H1 (cell line): ENCODE data around the gene ZNF2. TPM values are rescaled to one million over a fixed set of nuclear protein-coding genes. Genes with fewer than 3 reads are reported as not detected.

Experiments
- CTCF ChIA-PET: fragments of 300-600 bp; sonication (Branson Sonifier 250); formaldehyde crosslinking; loops from one replicate; lab custom pipeline; 2021; ENCODE audit not compliant: partially characterized antibody; lab: Charles Lee
- POLR2A ChIA-PET: fragments of 300-600 bp; sonication (Branson Sonifier 250); formaldehyde crosslinking; loops from one replicate; lab custom pipeline; 2021; ENCODE audit warnings: inconsistent platforms; ENCODE audit not compliant: partially characterized antibody; lab: Charles Lee
- DNase-seq, 2 experiments: peaks; one replicate each; pipeline versions ENCODE4 v3.0.0 to v3.0.0-alpha.2; 2010 to 2022; ENCODE audit warnings: low spot score in 2 of 2, low read depth in 1 of 2, mixed read lengths in 1 of 2
- FAIRE-seq: peaks from 2 replicates; lab custom pipeline; 2011; peaks lifted over from hg19 to GRCh38; lab: Jason Lieb, UNC
- H2AFZ ChIP-seq: 2 replicates; pipeline ENCODE4 v1.8.1; 2012; ENCODE audit warnings: low read length, inconsistent platforms
- H2AK5ac ChIP-seq: 2 replicates; pipeline ENCODE4 v1.6.1; 2013; ENCODE audit warnings: low read depth, low read length
- H2BK120ac ChIP-seq: replicated peaks from 2 replicates; pipeline ENCODE3; 2013; ENCODE audit warnings: low read depth, low read length, inconsistent platforms
- H2BK12ac ChIP-seq: 2 replicates; pipeline ENCODE4 v1.6.1; 2013; ENCODE audit warnings: low read depth, low read length
- H2BK15ac ChIP-seq: 2 replicates; pipeline ENCODE4 v1.6.1; 2013; ENCODE audit warnings: low read length
- H2BK20ac ChIP-seq: 2 replicates; pipeline ENCODE4 v1.6.1; 2013; ENCODE audit warnings: low read length
- H2BK5ac ChIP-seq: 2 replicates; pipeline ENCODE4 v1.6.1; 2013; ENCODE audit warnings: low read depth, low read length
- H3K14ac ChIP-seq: 2 replicates; pipeline ENCODE4 v1.6.1; 2013; ENCODE audit warnings: inconsistent platforms; ENCODE audit not compliant: insufficient read length
- H3K18ac ChIP-seq: 2 replicates; pipeline ENCODE4 v1.6.1; 2013; ENCODE audit warnings: low read length; ENCODE audit errors: extremely low read depth
- H3K23ac ChIP-seq: 2 replicates; pipeline ENCODE4 v1.6.1; 2013; ENCODE audit warnings: inconsistent platforms; ENCODE audit not compliant: insufficient read length
- H3K23me2 ChIP-seq: 2 replicates; pipeline ENCODE4 v1.6.1; 2013; ENCODE audit warnings: low read depth, low read length
- H3K27ac ChIP-seq: 2 replicates; pipeline ENCODE4 v1.6.1; 2011; ENCODE audit warnings: low read depth, low read length, inconsistent platforms
- H3K27me3 ChIP-seq, 4 experiments: replicated peaks in 1 of 4; 1 replicate in 1 of 4; 2 replicates in 3 of 4; pipeline versions ENCODE4 v1.6.1 to v1.8.1; 2011 to 2013; ENCODE audit warnings: low read length in 3 of 4, mild to moderate bottlenecking in 3 of 4, inconsistent platforms in 2 of 4, mixed read lengths in 2 of 4, moderate library complexity in 1 of 4; ENCODE audit not compliant: control insufficient read depth in 3 of 4, insufficient read depth in 3 of 4; ENCODE audit errors: extremely low read depth in 1 of 4
- H3K36me3 ChIP-seq, 4 experiments: 2 replicates each; pipeline versions ENCODE4 v1.6.1 to v1.8.1; 2011 to 2013; ENCODE audit warnings: mild to moderate bottlenecking in 4 of 4, low read length in 3 of 4, moderate library complexity in 2 of 4, control low read depth in 1 of 4, inconsistent platforms in 1 of 4; ENCODE audit not compliant: insufficient read depth in 4 of 4, control insufficient read depth in 2 of 4
- H3K4ac ChIP-seq: replicated peaks from 2 replicates; pipeline ENCODE3; 2013; ENCODE audit warnings: low read length, low read depth, mixed read lengths, inconsistent platforms; ENCODE audit not compliant: insufficient read length
- H3K4me1 ChIP-seq, 4 experiments: replicated peaks in 1 of 4; 1 replicate in 1 of 4; 2 replicates in 3 of 4; pipeline versions ENCODE4 v1.6.1 to v1.8.1; 2011 to 2013; ENCODE audit warnings: low read length in 3 of 4, inconsistent platforms in 2 of 4, mixed read lengths in 1 of 4; ENCODE audit not compliant: insufficient read depth in 4 of 4, control insufficient read depth in 3 of 4
- H3K4me2 ChIP-seq, 2 experiments: 2 replicates each; pipeline versions ENCODE4 v1.6.1 to v1.8.1; 2011 to 2013; ENCODE audit warnings: low read depth in 2 of 2, low read length in 2 of 2, control low read depth in 1 of 2, inconsistent platforms in 1 of 2, mild to moderate bottlenecking in 1 of 2; ENCODE audit not compliant: insufficient read depth in 1 of 2
- H3K4me3 ChIP-seq, 4 experiments: fragments of 200-600, 300-600 bp in 1 of 4; sonication (generic), shearing (Covaris generic), sonication (Bioruptor Twin) in 1 of 4; 2 replicates each; pipeline versions ENCODE4 v1.5.1 to v1.8.1; 2011 to 2016; ENCODE audit warnings: low read length in 4 of 4, low read depth in 3 of 4, control low read depth in 2 of 4, inconsistent platforms in 2 of 4, mild to moderate bottlenecking in 2 of 4, mixed read lengths in 1 of 4, moderate library complexity in 1 of 4; ENCODE audit not compliant: insufficient read depth in 2 of 4; ENCODE audit errors: extremely low read depth in 1 of 4
- H3K56ac ChIP-seq: replicated peaks from 2 replicates; pipeline ENCODE3; 2013; ENCODE audit warnings: low read depth, mild to moderate bottlenecking, mixed read lengths, low read length, inconsistent platforms; ENCODE audit not compliant: insufficient read length
- H3K79me1 ChIP-seq: 2 replicates; pipeline ENCODE4 v1.6.1; 2013; ENCODE audit warnings: low read depth, low read length, control low read depth
- H3K79me2 ChIP-seq, 2 experiments: 2 replicates each; pipeline versions ENCODE4 v1.6.1 to v1.8.1; 2012 to 2013; ENCODE audit warnings: low read length in 2 of 2, mild to moderate bottlenecking in 2 of 2, inconsistent platforms in 1 of 2; ENCODE audit not compliant: insufficient read depth in 2 of 2, control insufficient read depth in 1 of 2
- H3K9ac ChIP-seq, 4 experiments: replicated peaks in 1 of 4; 1 replicate in 1 of 4; 2 replicates in 3 of 4; pipeline versions ENCODE4 v1.6.1 to v1.8.1; 2011 to 2013; ENCODE audit warnings: low read depth in 3 of 4, low read length in 3 of 4, control low read depth in 2 of 4, mild to moderate bottlenecking in 2 of 4, moderate library complexity in 2 of 4, inconsistent platforms in 1 of 4; ENCODE audit errors: extremely low read depth in 1 of 4
- H3K9me3 ChIP-seq, 2 experiments: 2 replicates each; pipeline versions ENCODE4 v1.6.1 to v1.8.1; 2012 to 2013; ENCODE audit warnings: mild to moderate bottlenecking in 2 of 2, moderate library complexity in 2 of 2, control low read depth in 1 of 2, inconsistent platforms in 1 of 2, low read depth in 1 of 2, low read length in 1 of 2, mixed read lengths in 1 of 2; ENCODE audit not compliant: insufficient read depth in 2 of 2
- H4K20me1 ChIP-seq, 2 experiments: replicated peaks in 1 of 2; 2 replicates each; pipeline versions ENCODE3 to v1.8.1; 2011 to 2013; ENCODE audit warnings: inconsistent platforms in 2 of 2, low read length in 2 of 2, mild to moderate bottlenecking in 1 of 2; ENCODE audit not compliant: insufficient read depth in 2 of 2, control insufficient read depth in 1 of 2
- H4K5ac ChIP-seq: 2 replicates; pipeline ENCODE4 v1.6.1; 2013; ENCODE audit warnings: low read length, low read depth, mixed read lengths, inconsistent platforms; ENCODE audit not compliant: insufficient read length
- H4K8ac ChIP-seq: 2 replicates; pipeline ENCODE4 v1.8.0; 2013; ENCODE audit warnings: mild to moderate bottlenecking, moderate library complexity, low read length, inconsistent platforms; ENCODE audit not compliant: insufficient read depth; ENCODE audit errors: extremely low read depth
- H4K91ac ChIP-seq: replicated peaks from 2 replicates; pipeline ENCODE3; 2013; ENCODE audit warnings: low read length, mixed read lengths, inconsistent platforms; ENCODE audit not compliant: insufficient read length
- ATF2 ChIP-seq: IDR thresholded peaks from 2 replicates; pipeline ENCODE4 v1.6.1; 2012; ENCODE audit warnings: low read length, inconsistent platforms
- CBX5 ChIP-seq: fragments of 300-800, 300-1000 bp; sonication (generic); IDR thresholded peaks from 2 replicates; pipeline ENCODE4 v1.7.1; 2016; ENCODE audit warnings: antibody characterized with exemption, low read length, low read depth
- CHD2 ChIP-seq: IDR thresholded peaks from 2 replicates; pipeline ENCODE4 v1.6.1; 2012; ENCODE audit warnings: low read length, improper control_type of control experiment
- CTBP2 ChIP-seq: IDR thresholded peaks from 2 replicates; pipeline ENCODE4 v1.7.0; 2011; ENCODE audit warnings: borderline replicate concordance, mild to moderate bottlenecking, moderate library complexity, mixed read lengths, low read length; ENCODE audit not compliant: insufficient read depth, insufficient read length
- EGR1 ChIP-seq: IDR thresholded peaks from 2 replicates; pipeline ENCODE4 v1.6.1; 2011; ENCODE audit warnings: low read depth, low read length, borderline replicate concordance
- EZH2 ChIP-seq: fragments of 200-600 bp; sonication (generic); IDR thresholded peaks from 2 replicates; pipeline ENCODE4 v1.7.1; 2012; ENCODE audit warnings: low read depth, mild to moderate bottlenecking, moderate library complexity, low read length, inconsistent platforms; ENCODE audit not compliant: severe bottlenecking
- HDAC2 ChIP-seq, 2 experiments: fragments of 300-600 bp in 1 of 2; sonication (generic) in 1 of 2; IDR thresholded peaks; 2 replicates each; pipeline ENCODE4 v1.6.1; 2011 to 2012; ENCODE audit warnings: low read depth in 2 of 2, low read length in 2 of 2, mild to moderate bottlenecking in 2 of 2, moderate library complexity in 2 of 2, borderline replicate concordance in 1 of 2, inconsistent platforms in 1 of 2
- NRF1 ChIP-seq: IDR thresholded peaks from 2 replicates; pipeline ENCODE4 v1.6.1; 2011; ENCODE audit warnings: mild to moderate bottlenecking, low read depth, low read length, improper control_type of control experiment
- SIN3A ChIP-seq, 2 experiments: IDR thresholded peaks in 1 of 2; conservative IDR thresholded peaks in 1 of 2; 2 replicates each; pipeline ENCODE4 v1.6.1; 2011 to 2012; ENCODE audit warnings: low read length in 2 of 2, improper control_type of control experiment in 1 of 2, low read depth in 1 of 2, mild to moderate bottlenecking in 1 of 2
- TEAD4 ChIP-seq: IDR thresholded peaks from 2 replicates; pipeline ENCODE4 v1.6.1; 2012; ENCODE audit warnings: low read depth, low read length, inconsistent platforms, mixed read lengths
- WGBS, 2 experiments: shearing (Covaris generic) in 1 of 2; methylation state at CpG; one replicate each; pipeline versions ENCODE4 v1.1.6 to v1.1.7; 2013 to 2015; ENCODE audit warnings: low lambda C conversion rate in 2 of 2, mixed read lengths in 2 of 2, inconsistent platforms in 1 of 2, low coverage in 1 of 2, missing lambda C conversion rate in 1 of 2; ENCODE audit not compliant: insufficient replicate concordance in 2 of 2, insufficient coverage in 1 of 2, insufficient read length in 1 of 2; ENCODE audit errors: extremely low coverage in 1 of 2, missing lambda C conversion rate in 1 of 2; 5-methylcytosine and 5-hydroxymethylcytosine counted together
- polyA plus RNA-seq, 7 experiments: library from polyadenylated mRNA; depleted of rRNA in 3 of 7; stranded (reverse) in 5 of 7; unstranded in 2 of 7; fragments of >200 nt in 5 of 7; fragments of 200-250 nt in 2 of 7; gene quantifications; 1 replicate in 5 of 7; 2 replicates in 1 of 7; 4 replicates in 1 of 7; pipeline versions ENCODE4 v1.2.1 to v1.2.3, GENCODE V29; 2011 to 2013; ENCODE audit warnings: missing spikeins in 2 of 7, mixed read lengths in 2 of 7
- total RNA-seq: library from RNA; stranded (reverse); fragmentation: NEBNext Ultra II Directional; extraction: Animal tissue kit (Norgen Biotek cat#: 25700); gene quantifications from 2 replicates; pipeline ENCODE4 v1.2.1, GENCODE V29; 2021

The ZNF2 gene
- total and polyA plus RNA-seq, 2 of the 8 experiments (the other 6 are each of a cell fraction or from before 2014, with no cell fraction given), result 1.3 to 3.0 TPM

GRCh38 chr2:95232232-95232631, 66.6 kb downstream of the ZNF2 start:
- DNase-seq (no peak), FAIRE-seq (no peak)
- Histone ChIP-seq H3K56ac (no peak overlapping the region), H3K23me2 (no peaks in the 10 kb centered on the region), H2BK5ac (no peak overlapping the region), H3K4me2 (no peak overlapping the region), H3K4me1 (no peaks in the 10 kb centered on the region), H2BK12ac (no peak overlapping the region)
- TF ChIP-seq EGR1 (no peak), EZH2 (no peak), HDAC2 (IDR thresholded peaks at IDR 0.05; ENCODE audit: borderline replicate concordance in 1 of 2, low read depth in 2 of 2, low read length in 2 of 2) (no peak), TEAD4 (no peak), NRF1 (no peak), CHD2 (no peak), SIN3A (conservative IDR thresholded peaks at IDR 0.05 in 1 of 2, IDR thresholded peaks at IDR 0.05 in 1 of 2; ENCODE audit: low read depth in 1 of 2, low read length in 2 of 2) (no peak), CTBP2 (no peak), CBX5 (no peak), ATF2 (no peak)
- TF ChIP-seq, all 59 proteins: peak for 0
- Histone ChIP-seq H3K4me3 (no peak overlapping the region), H3K27ac (no peak overlapping the region), H2BK15ac (no peak overlapping the region), H3K79me1 (no peaks in the 10 kb centered on the region), H3K18ac (no peak overlapping the region), H2BK120ac (no peak overlapping the region), H4K8ac (no peak overlapping the region), H3K79me2 (no peaks in the 10 kb centered on the region), H3K23ac (no peak overlapping the region), H4K91ac (no peak overlapping the region), H4K20me1 (no peaks in the 10 kb centered on the region), H3K27me3 (no peaks in the 10 kb centered on the region), H3K14ac (no peak overlapping the region), H3K9me3 (peaks cover 57 to 71% of the 10 kb centered on the region in 2 experiments), H2AFZ (no peak overlapping the region), H3K9ac (no peak overlapping the region), H3K36me3 (no peaks in the 10 kb centered on the region), H2AK5ac (no peak overlapping the region), H4K5ac (no peak overlapping the region), H2BK20ac (no peak overlapping the region), H3K4ac (no peak overlapping the region)
- ChIA-PET CTCF (interaction anchor here (0.6 to 1.8 kb wide), 6 partner anchors 8 to 170 kb away, joined by 3 to 6 read pairs (median 4); partner anchors contain the start of gene FAHD2A), POLR2A (no interaction called here)
- WGBS, 2 experiments, result 85% methylated on average over 1 of the region's 1 CpG; no CpG with 5 or more reads in 1 of the 2 experiments
